HepG2 (cell line): ENCODE measurements around the gene LRPPRC. TPM values are rescaled to one million over a fixed set of nuclear protein-coding genes. Genes with fewer than 3 reads are reported as not detected.

Experiments
- CBX1 ChIP-seq: IDR thresholded peaks from one replicate; pipeline ENCODE4 v1.6.1; 2016; ENCODE audit warnings: antibody characterized with exemption, low read depth
- HCFC1 ChIP-seq: fragments of 150-350 bp; IDR thresholded peaks from 2 replicates; pipeline ENCODE4 v1.6.1; 2014; ENCODE audit warnings: low read depth, low read length
- NFKBIZ ChIP-seq: IDR thresholded peaks from 2 replicates; pipeline ENCODE4 v1.6.1; 2018; ENCODE audit warnings: missing genetic modification reagents, missing compliant biosample characterization
- RELA ChIP-seq: sonication (generic); formaldehyde crosslinking; IDR thresholded peaks from 2 replicates; pipeline ENCODE4 v1.4.0; 2020; ENCODE audit warnings: missing genetic modification reagents
- SIN3B ChIP-seq: fragments of 150-350 bp; IDR thresholded peaks from 2 replicates; pipeline ENCODE4 v1.6.1; 2014; ENCODE audit warnings: low read length
- ZMYM3 ChIP-seq: sonication (generic); formaldehyde crosslinking; IDR thresholded peaks from 2 replicates; pipeline ENCODE4 v1.5.1; 2020; ENCODE audit warnings: mild to moderate bottlenecking, missing genetic modification reagents
- ZNF292 ChIP-seq: sonication (generic); formaldehyde crosslinking; IDR thresholded peaks from 2 replicates; pipeline ENCODE4 v1.8.1; 2022; ENCODE audit warnings: mild to moderate bottlenecking, low read depth, missing genetic modification reagents, borderline replicate concordance
- ZNF34 ChIP-seq: sonication (generic); formaldehyde crosslinking; IDR thresholded peaks from 2 replicates; pipeline ENCODE4 v1.4.0; 2020; ENCODE audit warnings: mild to moderate bottlenecking, missing genetic modification reagents, borderline replicate concordance
- ZNF446 ChIP-seq: sonication (generic); formaldehyde crosslinking; IDR thresholded peaks from 2 replicates; pipeline ENCODE4 v1.5.0; 2020; ENCODE audit warnings: mild to moderate bottlenecking, missing genetic modification reagents
- ZNF780A ChIP-seq: sonication (generic); formaldehyde crosslinking; IDR thresholded peaks from 2 replicates; pipeline ENCODE4 v1.8.0; 2022; ENCODE audit warnings: mild to moderate bottlenecking, missing genetic modification reagents, moderate library complexity
- ZSCAN22 ChIP-seq: sonication (generic); formaldehyde crosslinking; IDR thresholded peaks from 2 replicates; pipeline ENCODE4 v1.4.0; 2020; ENCODE audit warnings: mild to moderate bottlenecking, missing genetic modification reagents
- polyA plus RNA-seq, 8 experiments: library from polyadenylated mRNA; depleted of rRNA in 3 of 8; stranded (reverse) in 7 of 8; unstranded in 1 of 8; fragments of >200 nt; fragmentation: Illumina TruSeq in 4 of 8; extraction: Trizol in 4 of 8; gene quantifications; 2 replicates each; pipeline versions ENCODE4 v1.2.1 to v1.2.3, GENCODE V29; 2011 to 2016; ENCODE audit warnings: low read depth in 4 of 8, missing spikeins in 1 of 8, mixed read lengths in 1 of 8; ENCODE audit not compliant: insufficient read depth in 1 of 8
- total RNA-seq, 5 experiments: library from RNA; depleted of rRNA; stranded (reverse); fragments of >200 nt; fragmentation: Illumina TruSeq; extraction: Trizol; gene quantifications; 2 replicates each; pipeline ENCODE4 v1.2.3, GENCODE V29; 2016; ENCODE audit warnings: low read depth in 1 of 5
- TF ChIP-seq, protein P1 (sequence below): sonication (generic); formaldehyde crosslinking; IDR thresholded peaks from 2 replicates; pipeline ENCODE4 v1.5.0; 2020; ENCODE audit warnings: missing genetic modification reagents, mild to moderate bottlenecking, borderline replicate concordance
- TF ChIP-seq, protein P2 (sequence below): sonication (generic); formaldehyde crosslinking; IDR thresholded peaks from 2 replicates; pipeline ENCODE4 v1.5.0; 2020; ENCODE audit warnings: mild to moderate bottlenecking, missing genetic modification reagents
- TF ChIP-seq, protein P3 (sequence below), 2 experiments: sonication (generic) in 1 of 2; formaldehyde crosslinking in 1 of 2; IDR thresholded peaks; 2 replicates each; pipeline versions ENCODE4 v1.6.1 to v1.9.0; 2014 to 2022; ENCODE audit warnings: antibody characterized with exemption in 1 of 2, borderline replicate concordance in 1 of 2, inconsistent platforms in 1 of 2, low read depth in 1 of 2, missing genetic modification reagents in 1 of 2
- TF ChIP-seq, protein P4 (sequence below): IDR thresholded peaks from 2 replicates; pipeline ENCODE4 v1.6.1; 2018; ENCODE audit warnings: missing genetic modification reagents, mild to moderate bottlenecking, missing compliant biosample characterization
- TF ChIP-seq, protein P5 (sequence below): sonication (generic); formaldehyde crosslinking; IDR thresholded peaks from 2 replicates; pipeline ENCODE4 v1.5.0; 2020; ENCODE audit warnings: missing genetic modification reagents

Gene LRPPRC
- total and polyA plus RNA-seq, 2 of the 13 experiments (the other 11 are each of a cell fraction or from before 2014, with no cell fraction given), result 117 to 167 TPM

DNA sequence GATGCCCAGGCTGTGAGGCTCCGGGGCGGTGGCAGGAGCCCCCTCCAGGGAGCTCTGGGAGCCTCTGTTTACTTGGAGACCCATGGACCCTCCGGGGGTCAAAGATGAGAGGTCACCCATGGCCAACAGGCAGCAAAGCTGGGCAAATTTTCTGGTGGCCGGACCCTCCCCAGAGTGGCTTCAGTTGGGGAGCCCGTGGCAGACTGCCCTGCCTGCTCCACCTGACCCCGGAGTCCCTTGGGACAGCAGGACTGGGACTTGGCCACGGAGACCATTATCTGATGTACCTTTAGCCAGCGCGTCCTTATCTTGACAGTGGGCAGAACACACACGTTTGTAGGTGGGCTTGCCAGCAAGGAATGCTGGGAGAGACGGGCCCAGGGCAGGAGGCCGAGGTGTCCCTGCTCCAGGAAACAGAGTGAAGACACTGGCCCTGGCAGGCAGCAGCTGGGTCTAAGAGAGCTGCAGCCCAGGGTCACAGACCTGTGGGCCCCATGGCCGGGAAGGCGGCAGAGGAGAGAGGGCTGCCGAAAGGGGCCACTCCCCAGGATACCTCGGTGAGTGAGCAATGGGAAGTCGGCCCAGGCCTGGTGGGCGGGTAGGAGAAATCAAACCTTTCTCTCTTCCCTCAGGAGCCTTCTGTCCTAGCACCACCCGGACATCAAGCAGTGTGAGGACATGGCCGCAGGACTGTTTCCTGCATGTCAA lies 157.1 kb downstream of the LRPPRC start, which contains the start of the genes ABCG5 and ABCG8 (continued):
- TF ChIP-seq, protein P1, sequence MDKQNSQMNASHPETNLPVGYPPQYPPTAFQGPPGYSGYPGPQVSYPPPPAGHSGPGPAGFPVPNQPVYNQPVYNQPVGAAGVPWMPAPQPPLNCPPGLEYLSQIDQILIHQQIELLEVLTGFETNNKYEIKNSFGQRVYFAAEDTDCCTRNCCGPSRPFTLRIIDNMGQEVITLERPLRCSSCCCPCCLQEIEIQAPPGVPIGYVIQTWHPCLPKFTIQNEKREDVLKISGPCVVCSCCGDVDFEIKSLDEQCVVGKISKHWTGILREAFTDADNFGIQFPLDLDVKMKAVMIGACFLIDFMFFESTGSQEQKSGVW (CRISPR knock-in tag), result peak; percentile 52; the same call in 1 of the 2 replicates
- TF ChIP-seq ZMYM3 (CRISPR knock-in tag), result peak; percentile 27; the same call in 1 of the 2 replicates
- no peak for TF ChIP-seq NFKBIZ (CRISPR knock-in tag)
- TF ChIP-seq HCFC1, result no peak; the same call in 1 of the 2 replicates
- TF ChIP-seq, protein P2, sequence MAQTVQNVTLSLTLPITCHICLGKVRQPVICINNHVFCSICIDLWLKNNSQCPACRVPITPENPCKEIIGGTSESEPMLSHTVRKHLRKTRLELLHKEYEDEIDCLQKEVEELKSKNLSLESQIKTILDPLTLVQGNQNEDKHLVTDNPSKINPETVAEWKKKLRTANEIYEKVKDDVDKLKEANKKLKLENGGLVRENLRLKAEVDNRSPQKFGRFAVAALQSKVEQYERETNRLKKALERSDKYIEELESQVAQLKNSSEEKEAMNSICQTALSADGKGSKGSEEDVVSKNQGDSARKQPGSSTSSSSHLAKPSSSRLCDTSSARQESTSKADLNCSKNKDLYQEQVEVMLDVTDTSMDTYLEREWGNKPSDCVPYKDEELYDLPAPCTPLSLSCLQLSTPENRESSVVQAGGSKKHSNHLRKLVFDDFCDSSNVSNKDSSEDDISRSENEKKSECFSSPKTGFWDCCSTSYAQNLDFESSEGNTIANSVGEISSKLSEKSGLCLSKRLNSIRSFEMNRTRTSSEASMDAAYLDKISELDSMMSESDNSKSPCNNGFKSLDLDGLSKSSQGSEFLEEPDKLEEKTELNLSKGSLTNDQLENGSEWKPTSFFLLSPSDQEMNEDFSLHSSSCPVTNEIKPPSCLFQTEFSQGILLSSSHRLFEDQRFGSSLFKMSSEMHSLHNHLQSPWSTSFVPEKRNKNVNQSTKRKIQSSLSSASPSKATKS, result no peak
- TF ChIP-seq ZNF292 (CRISPR knock-in tag), result peak; percentile 18; the same call in 1 of the 2 replicates
- TF ChIP-seq RELA (CRISPR knock-in tag), result no peak; the same call in 1 of the 2 replicates
- TF ChIP-seq, protein P3, sequence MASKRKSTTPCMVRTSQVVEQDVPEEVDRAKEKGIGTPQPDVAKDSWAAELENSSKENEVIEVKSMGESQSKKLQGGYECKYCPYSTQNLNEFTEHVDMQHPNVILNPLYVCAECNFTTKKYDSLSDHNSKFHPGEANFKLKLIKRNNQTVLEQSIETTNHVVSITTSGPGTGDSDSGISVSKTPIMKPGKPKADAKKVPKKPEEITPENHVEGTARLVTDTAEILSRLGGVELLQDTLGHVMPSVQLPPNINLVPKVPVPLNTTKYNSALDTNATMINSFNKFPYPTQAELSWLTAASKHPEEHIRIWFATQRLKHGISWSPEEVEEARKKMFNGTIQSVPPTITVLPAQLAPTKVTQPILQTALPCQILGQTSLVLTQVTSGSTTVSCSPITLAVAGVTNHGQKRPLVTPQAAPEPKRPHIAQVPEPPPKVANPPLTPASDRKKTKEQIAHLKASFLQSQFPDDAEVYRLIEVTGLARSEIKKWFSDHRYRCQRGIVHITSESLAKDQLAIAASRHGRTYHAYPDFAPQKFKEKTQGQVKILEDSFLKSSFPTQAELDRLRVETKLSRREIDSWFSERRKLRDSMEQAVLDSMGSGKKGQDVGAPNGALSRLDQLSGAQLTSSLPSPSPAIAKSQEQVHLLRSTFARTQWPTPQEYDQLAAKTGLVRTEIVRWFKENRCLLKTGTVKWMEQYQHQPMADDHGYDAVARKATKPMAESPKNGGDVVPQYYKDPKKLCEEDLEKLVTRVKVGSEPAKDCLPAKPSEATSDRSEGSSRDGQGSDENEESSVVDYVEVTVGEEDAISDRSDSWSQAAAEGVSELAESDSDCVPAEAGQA (IDR thresholded peaks at IDR 0.05; ENCODE audit: low read depth), result peak; percentile 12; the same call in 1 of the 2 replicates
- TF ChIP-seq, protein P3 (CRISPR knock-in tag; IDR thresholded peaks at IDR 0.05; ENCODE audit: borderline replicate concordance), result peak; percentile 53; the same call in 1 of the 2 replicates
- TF ChIP-seq, protein P4, sequence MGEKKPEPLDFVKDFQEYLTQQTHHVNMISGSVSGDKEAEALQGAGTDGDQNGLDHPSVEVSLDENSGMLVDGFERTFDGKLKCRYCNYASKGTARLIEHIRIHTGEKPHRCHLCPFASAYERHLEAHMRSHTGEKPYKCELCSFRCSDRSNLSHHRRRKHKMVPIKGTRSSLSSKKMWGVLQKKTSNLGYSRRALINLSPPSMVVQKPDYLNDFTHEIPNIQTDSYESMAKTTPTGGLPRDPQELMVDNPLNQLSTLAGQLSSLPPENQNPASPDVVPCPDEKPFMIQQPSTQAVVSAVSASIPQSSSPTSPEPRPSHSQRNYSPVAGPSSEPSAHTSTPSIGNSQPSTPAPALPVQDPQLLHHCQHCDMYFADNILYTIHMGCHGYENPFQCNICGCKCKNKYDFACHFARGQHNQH (CRISPR knock-in tag), result 0 out of 2 replicates have a peak, but pooled peaks have one; percentile 34
- TF ChIP-seq ZNF34 (CRISPR knock-in tag), result 0 out of 2 replicates have a peak, but pooled peaks have one; percentile 38
- TF ChIP-seq ZNF780A (CRISPR knock-in tag), result no peak; the same call in 1 of the 2 replicates
- TF ChIP-seq ZNF446, result peak; percentile 86; the same call in 1 of the 2 replicates
- TF ChIP-seq, protein P5, sequence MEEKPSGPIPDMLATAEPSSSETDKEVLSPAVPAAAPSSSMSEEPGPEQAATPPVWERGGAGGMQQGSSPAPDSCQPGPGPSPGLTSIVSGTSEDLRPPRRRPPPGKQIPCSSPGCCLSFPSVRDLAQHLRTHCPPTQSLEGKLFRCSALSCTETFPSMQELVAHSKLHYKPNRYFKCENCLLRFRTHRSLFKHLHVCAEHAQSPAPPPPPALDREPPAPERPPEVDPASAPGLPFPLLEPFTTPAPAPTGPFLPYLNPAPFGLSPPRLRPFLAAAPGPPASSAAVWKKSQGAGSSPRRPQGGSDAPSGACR (CRISPR knock-in tag), result no peak; the same call in 1 of the 2 replicates
- TF ChIP-seq SIN3B, result peak; percentile 45; the same call in 1 of the 2 replicates
- no peak for TF ChIP-seq CBX1
- peak; percentile 85; the same call in 1 of the 2 replicates for TF ChIP-seq ZSCAN22 (CRISPR knock-in tag)
